Fibroblast of lung (primary cell): ENCODE results near the gene ARIH2.

Source experiments
- EZH2 ChIP-seq: IDR thresholded peaks from 2 replicates; pipeline ENCODE4 v1.5.1; 2012; ENCODE audit warnings: low read length, control low read depth, mild to moderate bottlenecking; ENCODE audit errors: missing control alignments
- TF ChIP-seq, protein P1 (sequence below), 2 donors: IDR thresholded peaks in 1 of 2; conservative IDR thresholded peaks in 1 of 2; 1 replicate in 1 of 2; 2 replicates in 1 of 2; pipeline ENCODE4 v1.5.1; 2011 to 2012; ENCODE audit warnings: low read length in 2 of 2, control low read depth in 1 of 2, inconsistent platforms in 1 of 2, low read depth in 1 of 2, mild to moderate bottlenecking in 1 of 2

DNA sequence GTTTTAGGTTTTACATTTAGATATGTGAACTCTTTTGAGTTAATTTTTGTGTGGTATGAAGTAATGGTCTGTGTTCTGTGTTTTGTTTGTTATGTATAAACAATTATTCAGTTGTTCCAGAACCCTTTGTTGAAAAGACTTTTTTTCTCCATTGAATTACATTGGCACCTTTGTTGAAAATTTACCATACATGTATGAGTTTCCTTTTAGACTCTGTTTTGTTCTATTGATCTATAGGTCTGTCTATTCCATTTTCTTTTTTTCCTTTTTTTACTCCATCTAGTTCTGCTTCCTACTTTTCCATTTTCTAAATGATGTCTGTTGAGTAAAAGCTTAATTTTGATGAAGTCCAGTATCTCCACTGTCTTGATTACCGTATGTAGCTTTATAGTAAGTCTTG, 31.4 kb downstream of the ARIH2 start:
- TF ChIP-seq, protein P1, sequence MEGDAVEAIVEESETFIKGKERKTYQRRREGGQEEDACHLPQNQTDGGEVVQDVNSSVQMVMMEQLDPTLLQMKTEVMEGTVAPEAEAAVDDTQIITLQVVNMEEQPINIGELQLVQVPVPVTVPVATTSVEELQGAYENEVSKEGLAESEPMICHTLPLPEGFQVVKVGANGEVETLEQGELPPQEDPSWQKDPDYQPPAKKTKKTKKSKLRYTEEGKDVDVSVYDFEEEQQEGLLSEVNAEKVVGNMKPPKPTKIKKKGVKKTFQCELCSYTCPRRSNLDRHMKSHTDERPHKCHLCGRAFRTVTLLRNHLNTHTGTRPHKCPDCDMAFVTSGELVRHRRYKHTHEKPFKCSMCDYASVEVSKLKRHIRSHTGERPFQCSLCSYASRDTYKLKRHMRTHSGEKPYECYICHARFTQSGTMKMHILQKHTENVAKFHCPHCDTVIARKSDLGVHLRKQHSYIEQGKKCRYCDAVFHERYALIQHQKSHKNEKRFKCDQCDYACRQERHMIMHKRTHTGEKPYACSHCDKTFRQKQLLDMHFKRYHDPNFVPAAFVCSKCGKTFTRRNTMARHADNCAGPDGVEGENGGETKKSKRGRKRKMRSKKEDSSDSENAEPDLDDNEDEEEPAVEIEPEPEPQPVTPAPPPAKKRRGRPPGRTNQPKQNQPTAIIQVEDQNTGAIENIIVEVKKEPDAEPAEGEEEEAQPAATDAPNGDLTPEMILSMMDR (conservative IDR thresholded peaks at IDR 0.05 in 1 of 2, IDR thresholded peaks at IDR 0.05 in 1 of 2; ENCODE audit: low read depth in 1 of 2, low read length in 2 of 2): no peak
- TF ChIP-seq EZH2: no peak
